ENCODE results near the gene TEX51. TPM values are rescaled to one million over a fixed set of nuclear protein-coding genes. Genes with fewer than 3 reads are reported as not detected.

TEX51 gene
- total RNA-seq, 1 donor from 2014 or later: not detected

GRCh38 chr2:126893153-126893552 is 5.5 kb upstream of the TEX51 start:
- Mint-ChIP-seq H3K9me3 (ENCODE audit: unreplicated experiment) (no peaks in the 10 kb centered on the region), H3K36me3 (ENCODE audit: low read depth, unreplicated experiment) (no peaks in the 10 kb centered on the region), H3K4me3 (ENCODE audit: unreplicated experiment) (no peak overlapping the region), H3K4me1 (ENCODE audit: unreplicated experiment) (no peaks in the 10 kb centered on the region), H3K27me3 (ENCODE audit: unreplicated experiment) (peaks cover 8% of the 10 kb centered on the region), H3K27ac (ENCODE audit: unreplicated experiment) (no peak overlapping the region)
- no peak for DNase-seq (ENCODE audit: low spot score)
- TF ChIP-seq CTCF (IDR thresholded peaks at IDR 0.05; ENCODE audit: unreplicated experiment): no peak

- Mint-ChIP-seq H3K9me3 (ENCODE audit: unreplicated experiment) (no peaks in the 10 kb centered on the region), H3K27me3 (ENCODE audit: unreplicated experiment) (peaks cover 8% of the 10 kb centered on the region), H3K36me3 (ENCODE audit: low read depth, unreplicated experiment) (no peaks in the 10 kb centered on the region), H3K4me1 (ENCODE audit: unreplicated experiment) (no peaks in the 10 kb centered on the region), H3K4me3 (ENCODE audit: unreplicated experiment) (no peak overlapping the region), H3K27ac (ENCODE audit: unreplicated experiment) (no peak overlapping the region)
- TF ChIP-seq CTCF (IDR thresholded peaks at IDR 0.05; ENCODE audit: unreplicated experiment): no peak
- no peak for DNase-seq (ENCODE audit: low spot score)
Observed at GRCh38 chr2:126893606-126894005, 5.1 kb upstream of the TEX51 start.

GRCh38 chr2:126894082-126894481 is 4.6 kb upstream of the TEX51 start:
- no peak overlapping the region for H3K27ac Mint-ChIP-seq (ENCODE audit: unreplicated experiment)
- peaks cover 6% of the 10 kb centered on the region for H3K27me3 Mint-ChIP-seq (ENCODE audit: unreplicated experiment)
- H3K9me3 Mint-ChIP-seq (ENCODE audit: unreplicated experiment): no peaks in the 10 kb centered on the region
- H3K4me3 Mint-ChIP-seq (ENCODE audit: unreplicated experiment): no peak overlapping the region
- DNase-seq (ENCODE audit: low spot score): no peak
- H3K4me1 Mint-ChIP-seq (ENCODE audit: unreplicated experiment): no peaks in the 10 kb centered on the region
- no peak for TF ChIP-seq CTCF (IDR thresholded peaks at IDR 0.05; ENCODE audit: unreplicated experiment)
- no peaks in the 10 kb centered on the region for H3K36me3 Mint-ChIP-seq (ENCODE audit: low read depth, unreplicated experiment)

- no peak for TF ChIP-seq CTCF (IDR thresholded peaks at IDR 0.05; ENCODE audit: unreplicated experiment)
- H3K4me1 Mint-ChIP-seq (ENCODE audit: unreplicated experiment): no peaks in the 10 kb centered on the region
- no peaks in the 10 kb centered on the region for H3K36me3 Mint-ChIP-seq (ENCODE audit: low read depth, unreplicated experiment)
- no peak overlapping the region for H3K4me3 Mint-ChIP-seq (ENCODE audit: unreplicated experiment)
- H3K27ac Mint-ChIP-seq (ENCODE audit: unreplicated experiment): no peak overlapping the region
- no peaks in the 10 kb centered on the region for H3K9me3 Mint-ChIP-seq (ENCODE audit: unreplicated experiment)
- H3K27me3 Mint-ChIP-seq (ENCODE audit: unreplicated experiment): peaks cover 6% of the 10 kb centered on the region
- DNase-seq (ENCODE audit: low spot score): no peak
Observed at GRCh38 chr2:126894585-126895182, 4.0 kb upstream of the TEX51 start.

- Mint-ChIP-seq H3K9me3 (ENCODE audit: unreplicated experiment) (no peaks in the 10 kb centered on the region), H3K4me3 (ENCODE audit: unreplicated experiment) (no peak overlapping the region), H3K27ac (ENCODE audit: unreplicated experiment) (no peak overlapping the region), H3K27me3 (ENCODE audit: unreplicated experiment) (peaks cover 7% of the 10 kb centered on the region), H3K4me1 (ENCODE audit: unreplicated experiment) (peaks cover under 1% of the 10 kb centered on the region), H3K36me3 (ENCODE audit: low read depth, unreplicated experiment) (peaks cover 1% of the 10 kb centered on the region)
- TF ChIP-seq CTCF (IDR thresholded peaks at IDR 0.05; ENCODE audit: unreplicated experiment): no peak
- no peak for DNase-seq (ENCODE audit: low spot score)
Observed at GRCh38 chr2:126895336-126895735, 3.4 kb upstream of the TEX51 start.

Data from endothelial cell (in vitro differentiated cells).